Erythroblast (primary cell): ENCODE data around the gene PARP9.
A peak's percentile ranks its signal among the peaks of the same experiment; 100 is the strongest.
"Not testable (repeated sequence)": the region's sequence is repeated elsewhere in the genome, so short reads cannot be mapped to it uniquely, and the experiment has no call there.

Experiments used
- DNase-seq, 2 experiments: peaks; one replicate each; lab custom pipeline; 2025; lab: John Stamatoyannopoulos, UW
- GATA1 ChIP-seq: IDR thresholded peaks from 2 replicates; pipeline ENCODE4 v1.6.1; 2011; ENCODE audit warnings: low read depth, mild to moderate bottlenecking, control low read depth, low read length, moderate library complexity
- POLR2A ChIP-seq: IDR thresholded peaks from 2 replicates; pipeline ENCODE4 v1.6.1; 2011; ENCODE audit warnings: mild to moderate bottlenecking, low read length

Gene PARP9

GRCh38 chr3:122586773-122587485 is 22.8 kb upstream of the PARP9 start:
- no peak for TF ChIP-seq POLR2A
- no peak for TF ChIP-seq GATA1
- DNase-seq: no peak

- TF ChIP-seq GATA1 (no peak), POLR2A (no peak)
- no peak for DNase-seq
Observed at GRCh38 chr3:122586098-122586497, 22.0 kb upstream of the PARP9 start.

- TF ChIP-seq GATA1 (no peak), POLR2A (no peak)
- DNase-seq: no peak
Observed at GRCh38 chr3:122582390-122582789, 18.3 kb upstream of the PARP9 start.

GRCh38 chr3:122581622-122582021 is 17.5 kb upstream of the PARP9 start:
- DNase-seq: no peak
- no peak for TF ChIP-seq POLR2A
- TF ChIP-seq GATA1: no peak

- no peak for DNase-seq
- TF ChIP-seq GATA1 (no peak), POLR2A (no peak)
Observed at GRCh38 chr3:122580470-122580869, 16.4 kb upstream of the PARP9 start.

- no peak for TF ChIP-seq GATA1
- no peak for TF ChIP-seq POLR2A
- DNase-seq: peak; percentile 25 to 28
Observed at GRCh38 chr3:122578069-122578740, 14.1 kb upstream of the PARP9 start.

- TF ChIP-seq POLR2A: peak; percentile 65
- no peak for TF ChIP-seq GATA1
- DNase-seq: peak; percentile 55 to 62
Observed at GRCh38 chr3:122577409-122578031, 13.4 kb upstream of the PARP9 start, which contains the start of gene PARP15. Gene PARP15, plus strand, starts transcription at chr3:122577650. Its CDS starts 18 bp downstream, at chr3:122577668.

- no peak for DNase-seq
Observed at GRCh38 chr3:122576174-122576940, 12.3 kb upstream of the PARP9 start.

GRCh38 chr3:122572940-122573412 is 8.9 kb upstream of the PARP9 start:
- TF ChIP-seq GATA1: no peak
- TF ChIP-seq POLR2A: no peak
- no peak for DNase-seq

More at GRCh38 chr3:122576174-122576940, 12.3 kb upstream of the PARP9 start:
- TF ChIP-seq GATA1 (no peak), POLR2A (no peak)

- DNase-seq: no peak
- TF ChIP-seq GATA1 (no peak), POLR2A (no peak)
Observed at GRCh38 chr3:122568755-122569154, 4.7 kb upstream of the PARP9 start.

- DNase-seq: not testable (repeated sequence)
Observed at GRCh38 chr3:122568131-122568530, 4.0 kb upstream of the PARP9 start.

- peak; percentile 44 to 65 for DNase-seq
Observed at GRCh38 chr3:122563717-122564025, 429 bp downstream of the PARP9 start.

GRCh38 chr3:122562923-122563716 is 980 bp downstream of the PARP9 start:
- peak; percentile 44 to 45 for DNase-seq
- no peak for TF ChIP-seq GATA1

More at GRCh38 chr3:122563717-122564025, 429 bp downstream of the PARP9 start:
- TF ChIP-seq POLR2A (no peak), GATA1 (no peak)
